Measurements from ENCODE around the gene RGS3.
"Not testable (repeated sequence)": the region's sequence is repeated elsewhere in the genome, so short reads cannot be mapped to it uniquely, and the experiment has no call there.

Gene RGS3

GRCh38 chr9:113467183-113467582 is 3.7 kb downstream of the RGS3 start:
- no peak for DNase-seq

- DNase-seq: no peak
These were observed 5.4 kb downstream of the RGS3 start for GRCh38 chr9:113468716-113469448.

- DNase-seq: no peak
These were observed 7.6 kb downstream of the RGS3 start for GRCh38 chr9:113471143-113471542.

- DNase-seq: no peak
These were observed 8.0 kb downstream of the RGS3 start for GRCh38 chr9:113471566-113471965.

GRCh38 chr9:113472199-113472598 is 8.7 kb downstream of the RGS3 start:
- no peak for DNase-seq

GRCh38 chr9:113474360-113475028 is 11.0 kb downstream of the RGS3 start:
- DNase-seq: no peak

- DNase-seq: no peak
These were observed 11.5 kb downstream of the RGS3 start for GRCh38 chr9:113475031-113475430.

GRCh38 chr9:113475992-113476391 is 12.5 kb downstream of the RGS3 start:
- DNase-seq: no peak

GRCh38 chr9:113476511-113476916 is 13.0 kb downstream of the RGS3 start:
- DNase-seq: no peak

GRCh38 chr9:113477058-113477457 is 13.5 kb downstream of the RGS3 start:
- no peak for DNase-seq

- no peak for DNase-seq
These were observed 14.1 kb downstream of the RGS3 start for GRCh38 chr9:113477661-113478060.

GRCh38 chr9:113479174-113479621 is 15.7 kb downstream of the RGS3 start:
- no peak for DNase-seq

- DNase-seq: no peak
These were observed 17.1 kb downstream of the RGS3 start for GRCh38 chr9:113480612-113481011.

- no peak for DNase-seq
These were observed 17.8 kb downstream of the RGS3 start for GRCh38 chr9:113481176-113481787.

- DNase-seq: no peak
These were observed 18.8 kb downstream of the RGS3 start for GRCh38 chr9:113482341-113482740.

GRCh38 chr9:113482991-113483675 is 19.6 kb downstream of the RGS3 start:
- no peak for DNase-seq

- DNase-seq: no peak
These were observed 20.2 kb downstream of the RGS3 start for GRCh38 chr9:113483676-113484257.

- DNase-seq: no peak
These were observed 20.8 kb downstream of the RGS3 start for GRCh38 chr9:113484258-113484730.

GRCh38 chr9:113485761-113486115 is 22.2 kb downstream of the RGS3 start:
- DNase-seq: no peak

GRCh38 chr9:113486327-113486726 is 22.8 kb downstream of the RGS3 start:
- DNase-seq: no peak

GRCh38 chr9:113488071-113488470 is 24.5 kb downstream of the RGS3 start:
- no peak for DNase-seq

GRCh38 chr9:113488490-113488889 is 25.0 kb downstream of the RGS3 start:
- no peak for DNase-seq

- DNase-seq: not testable (repeated sequence)
These were observed 27.6 kb downstream of the RGS3 start for GRCh38 chr9:113491147-113491546.
